HG03571 (cell line): ENCODE measurements around the gene CNNM3.
A peak's percentile ranks its signal among the peaks of the same experiment; 100 is the strongest.
"Not testable (repeated sequence)": the region's sequence is repeated elsewhere in the genome, so short reads cannot be mapped to it uniquely, and the experiment has no call there.

ENCODE experiments used
- ATAC-seq: cut with Tn5 transposase; IDR thresholded peaks from one replicate; pipeline ENCODE4 v1.9.1; 2021; ENCODE audit not compliant: unreplicated experiment

Gene CNNM3

GRCh38 chr2:96798733-96799622 lies 17.1 kb upstream of the CNNM3 start:
- ATAC-seq = no peak

- no peak for ATAC-seq
These were observed 16.5 kb upstream of the CNNM3 start for GRCh38 chr2:96799623-96799935.

GRCh38 chr2:96800061-96801004 lies 15.7 kb upstream of the CNNM3 start:
- ATAC-seq = peak; percentile 9

- ATAC-seq = peak; percentile 82
These were observed 14.9 kb upstream of the CNNM3 start for GRCh38 chr2:96801005-96801785.

DNA sequence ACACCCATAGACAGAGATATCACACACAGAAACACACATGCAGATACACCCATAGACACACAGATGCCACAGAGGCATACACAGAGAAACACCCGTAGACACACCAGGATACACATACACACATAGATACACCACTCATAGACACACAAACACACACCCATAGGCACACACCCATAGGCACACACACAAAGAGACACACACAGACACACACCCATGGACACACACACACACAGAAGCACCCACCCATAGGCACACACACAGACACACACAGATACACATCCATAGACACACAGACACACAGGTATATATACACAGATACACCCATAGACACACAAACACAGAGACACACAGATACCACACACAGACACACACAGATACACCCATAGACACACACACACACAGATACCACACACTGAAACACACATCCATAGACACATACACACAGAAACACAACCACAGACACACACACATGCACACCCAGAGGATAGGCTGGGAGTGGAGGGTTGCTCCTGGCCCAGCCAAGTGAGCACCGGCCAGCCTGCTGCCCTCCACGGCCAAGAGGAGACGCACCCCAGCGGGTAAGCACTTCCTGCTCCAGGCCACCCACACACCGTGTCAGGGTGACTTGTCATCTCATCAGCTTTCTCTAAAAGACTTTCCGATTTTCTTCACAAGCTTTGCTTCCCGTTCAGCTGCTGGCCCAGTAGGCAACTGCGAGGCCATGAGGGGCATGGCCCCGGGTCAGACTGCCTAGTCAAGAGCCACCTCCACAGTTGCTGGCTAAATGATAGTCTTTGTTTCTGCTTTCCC lies 14.1 kb upstream of the CNNM3 start:
- ATAC-seq = no peak

- ATAC-seq = no peak
These were observed 13.3 kb upstream of the CNNM3 start for GRCh38 chr2:96802721-96803120.

- ATAC-seq = no peak
These were observed 11.1 kb upstream of the CNNM3 start for GRCh38 chr2:96804986-96805385.

DNA sequence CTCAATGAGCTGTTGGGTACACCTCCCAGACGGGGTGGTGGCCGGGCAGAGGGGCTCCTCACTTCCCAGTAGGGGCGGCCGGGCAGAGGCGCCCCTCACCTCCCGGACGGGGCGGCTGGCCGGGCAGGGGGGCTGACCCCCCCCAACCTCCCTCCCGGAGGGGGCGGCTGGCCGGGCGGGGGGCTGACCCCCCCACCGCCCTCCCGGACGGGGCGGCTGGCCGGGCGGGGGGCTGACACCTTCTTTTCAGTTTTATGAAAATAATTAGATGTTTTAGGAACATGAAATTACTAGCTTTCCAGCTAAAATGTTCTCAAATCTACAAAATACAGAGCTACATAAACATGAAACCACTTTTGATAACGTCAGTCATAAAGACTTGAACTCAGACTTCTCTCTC lies 10.1 kb upstream of the CNNM3 start:
- ATAC-seq = not testable (repeated sequence)

DNA sequence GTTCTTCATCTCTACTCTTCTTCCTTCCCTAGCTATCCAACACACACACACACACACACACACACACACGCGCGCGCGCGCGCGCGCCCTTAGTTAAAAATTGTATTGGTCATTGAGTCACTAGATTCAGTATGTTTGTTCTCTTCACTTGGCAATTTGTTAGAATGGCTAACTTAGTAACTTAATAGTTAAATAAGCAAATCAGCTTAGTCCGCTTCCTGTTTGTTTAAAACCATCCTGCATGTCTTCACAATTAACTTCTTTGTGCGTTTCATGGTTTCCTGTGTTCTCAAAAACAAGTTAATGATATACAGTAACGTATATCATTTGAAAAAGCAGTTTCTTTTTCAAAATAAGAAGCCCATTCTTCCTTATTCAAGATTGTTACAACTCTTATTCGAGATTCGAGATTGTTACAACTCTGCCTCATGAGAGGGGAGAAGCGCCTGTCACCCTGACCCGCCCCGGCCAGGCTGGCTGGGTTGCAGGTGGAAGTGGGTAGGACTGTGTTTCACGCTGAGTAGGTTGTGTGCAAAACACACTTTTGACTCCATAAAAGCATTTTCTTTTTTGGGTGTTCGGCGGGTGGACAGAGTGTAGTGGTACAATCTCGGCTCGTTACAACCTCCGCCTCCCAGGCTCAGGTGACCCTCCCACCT lies 9.5 kb upstream of the CNNM3 start:
- ATAC-seq = peak; percentile 58

GRCh38 chr2:96807127-96807471 lies 9.0 kb upstream of the CNNM3 start:
- ATAC-seq = no peak

GRCh38 chr2:96808176-96808837 lies 7.8 kb upstream of the CNNM3 start:
- ATAC-seq = no peak

- ATAC-seq = no peak
These were observed 6.7 kb upstream of the CNNM3 start for GRCh38 chr2:96809216-96809882.

DNA sequence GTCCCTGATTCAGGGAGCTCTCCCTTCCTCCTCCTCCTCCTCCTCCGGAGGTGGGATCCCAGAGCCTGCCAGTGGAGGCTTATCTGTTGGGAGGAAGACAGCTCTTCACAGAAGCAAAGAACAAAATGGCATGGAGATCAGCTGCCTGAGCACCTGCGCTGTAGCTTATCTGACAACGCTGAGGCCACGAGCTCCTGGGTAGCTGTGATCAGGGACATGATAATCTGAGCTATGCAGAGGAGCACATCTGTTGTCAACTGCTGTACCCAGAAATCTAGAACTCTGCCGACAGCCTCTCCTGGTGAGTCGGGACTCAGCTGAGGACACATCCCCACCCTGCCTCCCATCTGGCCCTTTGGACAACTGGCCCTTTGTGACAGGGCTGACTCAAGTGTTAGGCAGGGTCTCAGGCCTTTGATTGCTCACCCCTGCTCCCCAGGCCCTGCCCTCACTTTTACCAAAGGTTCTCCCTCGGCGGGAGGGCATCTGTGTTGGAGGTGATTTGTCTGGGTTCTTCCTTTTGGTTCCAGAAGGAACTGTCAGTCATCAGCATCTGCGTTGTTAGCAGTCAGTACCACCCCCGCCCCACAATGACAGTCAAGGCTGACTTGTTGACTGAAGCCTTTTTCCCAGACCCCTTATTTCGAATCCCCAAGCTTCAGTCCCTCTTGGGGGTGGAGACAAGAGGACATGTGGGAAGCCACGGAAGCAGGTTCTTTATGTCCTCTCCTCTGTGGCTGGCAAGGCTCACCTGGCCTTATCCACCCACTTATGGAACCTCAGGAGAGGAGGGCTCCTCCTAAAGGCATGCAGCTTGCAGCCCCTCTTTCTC lies 5.9 kb upstream of the CNNM3 start:
- no peak for ATAC-seq

GRCh38 chr2:96810783-96811192 lies 5.3 kb upstream of the CNNM3 start:
- ATAC-seq = no peak

DNA sequence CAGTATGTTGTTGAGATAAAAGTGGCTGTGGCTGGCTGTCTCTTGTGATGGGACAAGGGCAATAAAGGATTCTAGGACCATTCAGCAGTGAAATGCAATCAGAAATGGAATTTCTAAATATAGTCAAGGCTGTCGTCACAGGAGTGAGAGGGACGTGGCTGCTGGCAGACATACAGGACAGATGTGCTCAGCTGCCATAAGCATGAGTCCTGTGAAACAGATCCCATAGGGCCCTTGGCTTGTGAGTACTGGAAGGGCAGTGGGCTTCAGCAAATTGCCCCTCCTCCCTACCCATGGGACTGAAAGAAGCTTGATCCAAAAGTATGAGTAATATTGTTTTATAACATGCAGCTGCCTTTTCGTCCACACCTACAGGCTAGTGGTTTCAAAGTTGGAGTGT lies 4.2 kb upstream of the CNNM3 start:
- no peak for ATAC-seq

- no peak for ATAC-seq
These were observed 2.4 kb upstream of the CNNM3 start for GRCh38 chr2:96813656-96814055.

DNA sequence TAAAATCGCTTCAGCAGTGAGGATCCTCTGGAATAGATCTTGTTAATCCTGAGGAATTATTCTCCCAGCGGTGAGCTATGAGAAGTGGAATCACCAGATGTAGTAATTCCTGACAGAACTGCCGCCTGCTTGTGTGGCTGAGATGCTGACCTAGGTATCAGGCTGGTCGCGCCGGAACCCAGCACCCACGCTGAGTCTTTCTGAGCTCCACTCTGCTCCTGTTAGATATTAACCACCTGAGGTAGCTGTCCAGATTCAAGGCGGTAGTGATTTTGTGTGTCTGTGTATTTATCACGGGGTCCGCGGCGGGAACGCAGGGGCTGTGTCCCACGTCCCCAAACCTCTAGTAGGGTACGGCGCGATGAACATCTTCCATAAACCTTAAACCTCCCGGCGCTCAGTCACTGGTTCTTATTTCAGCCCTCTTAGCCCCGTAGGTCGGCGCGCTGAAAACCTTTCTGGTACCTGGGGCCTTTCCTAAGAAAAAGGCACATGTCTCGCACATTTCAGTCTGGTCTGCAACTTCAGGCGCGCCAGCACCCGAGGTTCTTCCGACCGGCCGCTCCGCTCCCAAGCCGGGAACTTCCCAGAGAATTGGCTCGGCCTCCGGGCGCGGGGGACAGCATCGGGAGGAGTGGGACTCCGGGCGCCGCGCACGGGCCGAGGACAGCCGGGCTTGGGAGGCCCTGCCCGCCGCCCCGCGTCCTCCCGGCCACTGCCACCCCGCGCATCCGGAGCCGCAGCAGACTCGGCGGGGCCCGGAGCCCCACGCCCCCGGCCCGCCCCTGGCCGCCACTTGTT lies 542 bp upstream of the CNNM3 start:
- ATAC-seq = peak; percentile 8
